Tongue (tissue), 2 donors: ENCODE measurements around the gene BDH2. TPM values are rescaled to one million over a fixed set of nuclear protein-coding genes. Genes with fewer than 3 reads are reported as not detected.

Experiments
- DNase-seq: peaks from one replicate; pipeline ENCODE4 v3.0.0-alpha.2; 2015
- total RNA-seq: library from RNA; depleted of rRNA; stranded (reverse); fragments of >200 nt; gene quantifications from one replicate; pipeline ENCODE4 v1.2.3, GENCODE V29; 2014

Gene BDH2
- total RNA-seq, 1 donor from 2014 or later, result 46.7 TPM

GRCh38 chr4:103085555-103086196, 14.0 kb downstream of the BDH2 start:
- DNase-seq, result no peak

DNA sequence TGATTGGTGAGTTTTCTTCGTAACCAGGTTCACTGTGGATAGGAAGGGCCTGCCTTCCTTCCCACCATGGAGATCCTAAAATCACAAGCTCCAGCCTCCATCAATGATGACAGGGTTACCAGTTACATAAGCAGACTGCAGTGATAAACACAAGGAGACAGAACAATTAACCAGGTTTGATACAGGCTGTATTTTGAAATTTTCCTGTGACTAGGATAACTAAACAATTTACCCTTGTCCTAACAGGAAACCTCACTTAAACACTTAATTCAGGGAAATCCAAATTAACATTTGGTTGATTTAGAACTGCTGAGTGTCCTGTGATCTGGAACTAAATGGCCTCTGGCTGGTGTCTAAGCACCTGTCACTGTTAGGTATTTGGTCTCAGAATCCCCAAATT, 20.0 kb downstream of the BDH2 start:
- no peak for DNase-seq

GRCh38 chr4:103076747-103077347, 22.8 kb downstream of the BDH2 start, which contains the start of gene SLC9B2:
Gene SLC9B2 (minus strand): TSS chr4:103076761. CDS start chr4:103067550, 9,211 bp downstream.
- DNase-seq, result no peak

DNA sequence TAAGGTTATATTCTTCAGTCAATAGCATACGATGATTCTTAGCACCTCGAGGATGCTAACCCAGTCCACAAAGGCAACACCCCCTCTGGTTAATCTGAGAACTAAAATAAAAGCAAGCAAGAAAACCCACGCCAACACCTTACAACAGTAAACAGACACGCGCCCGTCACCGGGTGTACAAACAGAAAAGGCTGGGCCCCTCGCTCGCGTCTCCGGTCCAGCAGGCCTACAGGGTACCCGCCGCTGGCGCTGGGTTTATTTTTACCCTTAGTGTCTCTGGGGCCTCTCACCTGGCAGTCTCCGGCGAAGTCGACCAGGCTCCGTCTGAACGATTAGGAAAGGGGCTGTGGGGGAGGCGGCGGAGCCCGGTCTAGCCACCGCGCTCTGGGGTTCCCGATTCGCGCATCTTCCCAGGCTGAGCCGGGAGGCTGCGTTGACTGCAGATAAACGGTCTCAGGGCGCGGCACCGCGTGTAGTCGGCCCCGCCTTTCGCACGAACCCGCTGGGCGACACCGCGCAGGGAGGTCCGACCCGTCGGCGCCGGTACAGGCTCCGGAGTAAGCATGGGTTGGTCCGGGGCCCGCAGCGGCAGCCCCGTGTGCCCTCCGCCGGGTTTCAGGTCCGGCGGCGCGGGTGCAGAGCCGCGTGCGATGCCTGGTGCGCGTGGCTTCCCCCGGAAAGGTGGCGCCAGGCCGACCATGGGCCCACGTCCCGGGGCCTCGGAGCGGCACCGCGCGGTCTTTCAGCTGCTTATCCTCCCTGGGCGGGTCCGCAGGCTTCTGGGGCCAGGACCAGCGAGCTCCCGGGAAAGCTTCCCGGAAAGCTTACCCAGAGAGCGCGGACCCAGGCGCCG, 23.5 kb downstream of the BDH2 start:
- peak; percentile 80 for DNase-seq

DNA sequence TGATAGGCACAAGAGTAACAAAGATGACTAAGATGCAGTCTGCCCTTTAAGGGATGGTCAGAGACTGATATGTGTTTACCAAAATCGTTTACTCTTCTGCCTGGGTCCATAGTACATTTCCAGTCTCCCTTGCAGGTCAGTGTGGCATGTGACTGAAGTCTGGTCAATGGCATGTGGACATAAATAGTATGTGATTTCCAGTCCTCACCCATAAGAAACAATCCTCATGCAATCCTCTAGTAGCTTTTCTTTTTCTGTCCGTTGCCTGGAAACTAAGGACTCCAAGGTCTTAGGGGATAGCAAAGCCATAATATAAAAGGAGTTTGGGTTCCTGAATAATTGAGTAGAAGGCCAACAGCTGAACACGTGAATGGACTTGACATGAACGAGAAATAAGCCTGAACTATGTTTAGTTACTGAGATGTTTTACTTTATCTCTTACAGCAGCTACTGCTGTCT, 24.2 kb downstream of the BDH2 start:
- DNase-seq, result no peak

DNA sequence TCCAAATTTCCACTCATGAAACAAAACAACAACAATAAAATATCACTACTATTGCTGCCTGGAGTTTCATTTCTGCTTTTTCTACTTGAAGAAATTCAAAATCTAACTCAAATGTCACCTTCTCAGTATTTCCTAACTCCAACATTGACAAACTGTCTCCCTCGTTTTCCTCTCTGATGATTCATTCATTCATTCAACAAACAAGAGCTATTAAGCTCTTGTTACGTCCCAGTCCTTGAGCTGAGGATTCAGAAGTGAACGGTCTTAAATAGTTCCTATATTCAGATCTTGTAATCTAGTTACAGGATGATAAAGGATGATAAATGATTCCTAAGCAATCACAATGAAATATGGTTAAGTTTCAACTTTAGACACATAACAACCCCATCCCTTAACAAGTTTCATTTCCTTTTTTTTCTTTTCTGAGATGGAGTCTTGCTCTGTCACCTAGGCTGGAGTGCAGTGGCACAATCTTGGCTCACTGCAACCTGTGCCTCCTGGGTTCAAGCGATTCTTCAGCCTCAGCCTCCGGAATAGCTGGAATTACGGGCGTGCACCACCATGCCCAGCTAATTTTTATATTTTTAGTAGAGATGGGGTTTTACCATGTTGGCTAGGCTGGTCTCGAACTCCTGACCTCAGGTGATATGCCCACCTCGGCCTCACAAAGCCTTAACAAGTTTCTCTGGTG, 24.7 kb downstream of the BDH2 start:
- no peak for DNase-seq

DNA sequence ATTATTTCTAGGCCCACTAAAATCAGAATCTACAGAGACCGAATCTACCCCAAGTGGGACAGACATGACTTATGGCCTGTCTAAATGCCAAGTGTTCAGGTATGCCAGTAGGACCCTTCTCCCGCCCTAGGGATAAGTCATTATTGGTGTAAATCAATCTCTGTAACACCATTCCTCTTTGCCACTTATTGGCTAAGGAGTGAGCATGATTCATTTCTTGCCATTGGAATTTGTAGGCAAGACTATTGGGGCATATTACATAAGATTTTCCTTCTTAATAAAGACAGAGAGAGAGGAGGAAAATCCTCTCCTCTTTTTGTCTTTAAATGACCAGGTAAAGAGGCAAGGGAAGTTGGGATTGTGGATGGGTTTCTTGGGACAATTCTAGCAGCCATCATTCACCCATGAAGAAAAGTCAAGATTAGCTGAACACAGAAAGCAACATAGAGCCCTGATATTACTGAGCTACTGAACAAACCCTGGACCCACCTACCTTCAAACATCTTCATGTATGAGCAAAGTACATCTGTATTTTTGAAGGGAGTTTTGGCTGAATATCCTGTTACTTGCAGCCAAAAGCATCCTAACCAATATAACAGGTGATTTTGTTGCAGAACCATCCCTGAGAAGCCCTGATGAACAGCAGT, 25.7 kb downstream of the BDH2 start:
- no peak for DNase-seq

DNA sequence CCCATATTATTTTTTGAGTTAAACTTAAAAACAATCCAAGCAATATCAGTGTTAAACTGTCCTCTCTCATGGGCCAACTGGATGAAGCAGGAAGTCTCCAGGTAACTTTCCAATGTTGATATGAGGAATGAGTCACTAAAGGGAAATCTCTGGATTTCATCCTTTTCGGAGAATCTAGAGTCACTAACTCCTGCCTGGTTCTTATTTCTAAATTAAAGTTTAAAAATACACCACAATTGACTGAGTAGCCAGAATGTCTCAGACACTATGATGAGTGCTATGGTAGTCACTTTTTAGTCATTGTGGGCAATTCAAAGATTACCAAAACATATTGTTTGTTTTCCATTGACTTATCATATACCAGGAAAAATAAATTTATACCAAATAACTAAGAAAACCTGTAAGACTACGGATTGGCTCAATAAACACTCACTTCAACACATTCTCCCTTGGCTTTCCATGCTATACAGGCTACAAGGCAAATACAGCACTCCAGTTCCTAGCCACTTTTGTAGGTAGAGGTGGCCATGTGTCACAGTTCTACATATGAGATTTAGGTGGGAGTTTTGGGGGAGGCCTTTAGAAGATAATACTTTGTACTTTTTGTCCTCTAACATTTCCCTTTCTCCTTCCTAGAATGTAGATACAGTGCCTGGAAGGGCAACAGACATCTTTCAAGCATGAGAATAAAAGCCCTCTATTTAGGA, 31.6 kb downstream of the BDH2 start:
- no peak for DNase-seq

- no peak for DNase-seq
Measured at GRCh38 chr4:103060453-103061148, 39.0 kb downstream of the BDH2 start.

- DNase-seq, result no peak
Measured at GRCh38 chr4:103054030-103054429, 45.6 kb downstream of the BDH2 start.

DNA sequence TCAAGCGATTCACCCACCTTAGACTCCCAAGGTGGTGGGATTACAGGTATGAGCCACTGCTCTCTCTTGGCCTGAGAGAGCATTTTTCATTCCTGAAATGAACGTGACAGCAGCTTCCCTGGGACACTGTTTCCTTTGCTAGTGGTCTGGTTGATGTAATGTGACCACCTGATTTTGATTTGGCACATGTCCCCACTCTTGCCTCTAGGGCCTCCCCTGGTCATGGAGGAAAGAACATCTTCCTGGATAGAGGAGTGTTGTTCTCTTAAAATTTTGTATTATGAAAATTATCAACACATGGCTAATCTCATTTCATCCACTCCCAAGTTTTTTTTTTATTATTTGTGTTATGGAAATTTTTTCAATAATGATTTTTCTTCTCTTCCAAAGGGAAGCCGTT, 46.9 kb downstream of the BDH2 start:
- DNase-seq, result no peak

- DNase-seq, result no peak
Measured at GRCh38 chr4:103052145-103052544, 47.5 kb downstream of the BDH2 start.

GRCh38 chr4:103050736-103051436, 48.7 kb downstream of the BDH2 start:
- no peak for DNase-seq

DNA sequence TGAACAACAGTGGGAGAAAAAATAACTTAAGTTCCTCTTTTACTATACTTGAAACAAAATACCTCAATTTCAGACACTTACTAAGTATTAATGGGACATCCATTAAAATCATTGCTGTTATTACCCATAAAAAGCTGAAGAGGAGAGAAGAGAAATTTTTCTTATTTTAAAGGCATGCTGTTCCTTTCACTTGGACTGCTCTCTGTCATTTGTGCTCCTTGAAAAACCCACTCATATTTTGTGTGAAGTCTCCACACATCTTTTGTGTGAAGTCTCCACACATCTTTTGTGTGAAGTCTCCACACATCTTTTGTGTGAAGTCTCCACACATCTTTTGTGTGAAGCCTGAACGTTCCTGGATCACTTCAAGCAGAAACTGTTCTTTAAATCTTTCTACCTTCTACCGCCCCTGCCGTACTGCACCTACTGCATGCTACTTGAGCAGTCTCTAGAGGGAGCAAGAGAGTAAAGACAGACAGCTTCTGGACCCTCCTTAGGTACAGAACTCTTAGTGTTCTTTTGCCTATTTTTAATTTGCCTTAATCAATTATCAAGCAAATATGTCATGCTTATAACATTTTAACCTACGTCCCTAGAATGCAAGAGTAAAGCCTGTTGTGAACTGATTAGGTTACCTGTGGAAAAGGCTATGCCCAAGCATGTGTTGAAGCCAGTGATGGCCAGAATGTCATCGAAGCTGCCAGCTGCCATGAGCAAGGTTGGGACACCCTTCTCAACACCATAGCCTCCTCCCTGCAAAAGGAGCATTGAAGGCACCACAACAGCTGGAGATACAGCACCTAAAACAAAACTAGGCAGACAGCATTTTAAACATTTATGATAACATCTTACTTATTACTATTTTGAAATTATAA, 53.0 kb downstream of the BDH2 start:
- peak; percentile 54 for DNase-seq

GRCh38 chr4:103044183-103044582, 55.5 kb downstream of the BDH2 start:
- no peak for DNase-seq

GRCh38 chr4:103036169-103036568, 63.5 kb downstream of the BDH2 start:
- DNase-seq, result no peak

GRCh38 chr4:103032574-103032973, 67.1 kb downstream of the BDH2 start:
- DNase-seq, result no peak

GRCh38 chr4:103030791-103031190, 68.8 kb downstream of the BDH2 start:
- no peak for DNase-seq

GRCh38 chr4:103029300-103029699, 70.3 kb downstream of the BDH2 start:
- no peak for DNase-seq
